SU-DHL-6 (cell line): ENCODE measurements around the gene GNAO1.

Experiments
- H2AFZ ChIP-seq: fragments of 200-600 bp; sonication (generic); 2 replicates; pipeline ENCODE4 v1.6.1; 2014; ENCODE audit warnings: low read depth, mild to moderate bottlenecking, moderate library complexity, mixed read lengths, antibody characterized with exemption, low read length; ENCODE audit not compliant: severe bottlenecking
- H3F3A ChIP-seq: fragments of 200-600 bp; shearing (Covaris generic); 2 replicates; pipeline ENCODE4 v1.6.0; 2016; ENCODE audit warnings: antibody characterized with exemption, mild to moderate bottlenecking; ENCODE audit not compliant: insufficient read depth
- H3K27ac ChIP-seq: fragments of 200-600 bp; sonication (generic); 2 replicates; pipeline ENCODE4 v1.5.1; 2016; ENCODE audit warnings: low read depth, mild to moderate bottlenecking, low read length, moderate library complexity, mixed read lengths
- H3K27me3 ChIP-seq: fragments of 200-600 bp; sonication (generic), shearing (Covaris generic); 2 replicates; pipeline ENCODE4 v1.6.0; 2014; ENCODE audit warnings: mild to moderate bottlenecking, low read length
- H3K36me3 ChIP-seq: fragments of 200-600 bp; sonication (generic); 2 replicates; pipeline ENCODE4 v1.6.1; 2014; ENCODE audit warnings: mild to moderate bottlenecking, low read length, mixed read lengths
- H3K4me2 ChIP-seq: fragments of 300-600, 200-600 bp; shearing (Covaris generic), sonication (generic); 2 replicates; pipeline ENCODE4 v1.6.0; 2014; ENCODE audit warnings: low read length, low read depth, mild to moderate bottlenecking; ENCODE audit not compliant: poor library complexity, severe bottlenecking
- H3K4me3 ChIP-seq: fragments of 200-600 bp; sonication (generic); 2 replicates; pipeline ENCODE4 v1.5.1; 2014; ENCODE audit warnings: antibody characterized with exemption, low read length, mild to moderate bottlenecking, mixed read lengths; ENCODE audit not compliant: insufficient read depth, poor library complexity, severe bottlenecking
- H3K79me2 ChIP-seq: fragments of 200-600 bp; sonication (generic); 2 replicates; pipeline ENCODE4 v1.6.1; 2014; ENCODE audit warnings: mild to moderate bottlenecking, low read length, moderate library complexity; ENCODE audit not compliant: insufficient read depth
- H3K9ac ChIP-seq: fragments of 200-600 bp; sonication (generic); 2 replicates; pipeline ENCODE4 v1.7.0; 2014; ENCODE audit warnings: mild to moderate bottlenecking, low read length
- H3K9me2 ChIP-seq: fragments of 200-600 bp; sonication (generic); replicated peaks from 2 replicates; pipeline ENCODE4 v1.6.1; 2014; ENCODE audit warnings: low read length; ENCODE audit not compliant: insufficient read depth
- H3K9me3 ChIP-seq: fragments of 200-600 bp; sonication (generic); 2 replicates; pipeline ENCODE4 v1.6.1; 2014; ENCODE audit warnings: low read length, mixed read lengths; ENCODE audit not compliant: insufficient read depth
- H4K20me1 ChIP-seq: fragments of 200-600 bp; sonication (generic); 2 replicates; pipeline ENCODE4 v1.6.1; 2014; ENCODE audit warnings: low read depth, mild to moderate bottlenecking, antibody characterized with exemption, low read length, moderate library complexity, mixed read lengths
- EZH2phosphoT487 ChIP-seq: fragments of 200-600 bp; sonication (generic), shearing (Covaris generic); conservative IDR thresholded peaks from 2 replicates; pipeline ENCODE4 v1.6.1; 2018; ENCODE audit warnings: mild to moderate bottlenecking, antibody characterized with exemption, low read length, moderate library complexity, mixed read lengths
- TF ChIP-seq, protein P1 (sequence below): fragments of 200-600 bp; sonication (generic); IDR thresholded peaks from one replicate; pipeline ENCODE4 v1.5.1; 2017; ENCODE audit warnings: antibody characterized with exemption, mild to moderate bottlenecking, low read length, moderate library complexity; ENCODE audit not compliant: insufficient read depth, poor library complexity, severe bottlenecking

Gene GNAO1

DNA sequence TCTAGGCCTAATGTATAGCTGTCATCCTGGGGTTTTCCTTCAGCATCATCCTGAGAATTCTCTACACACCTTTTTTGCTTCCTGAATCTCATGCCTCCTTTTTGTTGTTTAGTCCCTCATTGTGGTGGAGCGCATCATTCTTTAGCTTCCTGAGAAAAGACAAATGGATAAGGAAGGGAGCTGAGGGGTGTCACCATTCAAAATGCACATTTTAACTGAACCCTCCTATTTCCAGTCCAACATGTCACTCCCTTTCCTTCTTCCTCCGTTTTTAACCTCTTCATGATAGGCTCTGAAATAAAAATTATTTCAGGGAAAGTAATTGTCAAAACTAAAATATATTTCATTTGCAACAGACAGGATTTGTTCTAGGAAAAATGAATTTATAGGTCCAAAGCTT, 39.7 kb upstream of the GNAO1 start:
- Histone ChIP-seq H3F3A (no peaks in the 10 kb centered on the region), H3K9ac (no peak overlapping the region), H3K9me3 (no peaks in the 10 kb centered on the region), H3K27ac (no peak overlapping the region), H3K36me3 (no peaks in the 10 kb centered on the region), H3K9me2 (no peaks in the 10 kb centered on the region), H3K4me3 (no peak overlapping the region), H4K20me1 (no peaks in the 10 kb centered on the region), H3K4me2 (no peak overlapping the region), H3K27me3 (no peaks in the 10 kb centered on the region), H2AFZ (no peak overlapping the region), H3K79me2 (no peaks in the 10 kb centered on the region)
- TF ChIP-seq, protein P1, sequence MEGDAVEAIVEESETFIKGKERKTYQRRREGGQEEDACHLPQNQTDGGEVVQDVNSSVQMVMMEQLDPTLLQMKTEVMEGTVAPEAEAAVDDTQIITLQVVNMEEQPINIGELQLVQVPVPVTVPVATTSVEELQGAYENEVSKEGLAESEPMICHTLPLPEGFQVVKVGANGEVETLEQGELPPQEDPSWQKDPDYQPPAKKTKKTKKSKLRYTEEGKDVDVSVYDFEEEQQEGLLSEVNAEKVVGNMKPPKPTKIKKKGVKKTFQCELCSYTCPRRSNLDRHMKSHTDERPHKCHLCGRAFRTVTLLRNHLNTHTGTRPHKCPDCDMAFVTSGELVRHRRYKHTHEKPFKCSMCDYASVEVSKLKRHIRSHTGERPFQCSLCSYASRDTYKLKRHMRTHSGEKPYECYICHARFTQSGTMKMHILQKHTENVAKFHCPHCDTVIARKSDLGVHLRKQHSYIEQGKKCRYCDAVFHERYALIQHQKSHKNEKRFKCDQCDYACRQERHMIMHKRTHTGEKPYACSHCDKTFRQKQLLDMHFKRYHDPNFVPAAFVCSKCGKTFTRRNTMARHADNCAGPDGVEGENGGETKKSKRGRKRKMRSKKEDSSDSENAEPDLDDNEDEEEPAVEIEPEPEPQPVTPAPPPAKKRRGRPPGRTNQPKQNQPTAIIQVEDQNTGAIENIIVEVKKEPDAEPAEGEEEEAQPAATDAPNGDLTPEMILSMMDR, result no peak
- TF ChIP-seq EZH2phosphoT487, result no peak

DNA sequence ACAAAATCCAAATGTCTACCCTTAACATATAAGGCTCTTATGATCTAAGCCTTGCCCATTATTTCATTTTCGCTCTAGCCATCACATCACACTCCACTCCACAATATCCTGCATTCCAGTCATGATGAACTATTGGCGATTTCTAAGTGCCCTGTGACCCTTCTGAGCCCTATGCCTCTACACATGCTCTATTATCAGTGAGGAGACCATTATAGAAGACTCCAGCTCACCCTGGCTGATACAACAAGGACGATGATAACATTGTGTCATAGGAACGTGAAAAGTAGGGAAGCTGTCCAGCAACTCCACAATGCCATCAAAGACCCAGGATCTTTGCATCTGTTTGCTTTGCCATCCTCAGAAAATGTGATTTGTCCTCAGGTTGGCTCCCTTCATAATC, 29.6 kb upstream of the GNAO1 start:
- no peaks in the 10 kb centered on the region for H3K36me3 ChIP-seq
- H3K4me3 ChIP-seq, result no peak overlapping the region
- H3K9me3 ChIP-seq, result no peaks in the 10 kb centered on the region
- no peaks in the 10 kb centered on the region for H3K79me2 ChIP-seq
- H2AFZ ChIP-seq, result no peak overlapping the region
- H3K9me2 ChIP-seq, result no peaks in the 10 kb centered on the region
- no peak overlapping the region for H3K9ac ChIP-seq
- H3K27me3 ChIP-seq, result 0 out of 2 replicates have a peak, but pooled peaks cover 5% of the 10 kb centered on the region
- H3K4me2 ChIP-seq, result no peak overlapping the region
- H3F3A ChIP-seq, result no peaks in the 10 kb centered on the region
- no peaks in the 10 kb centered on the region for H4K20me1 ChIP-seq
- TF ChIP-seq, protein P1, result no peak
- no peak for TF ChIP-seq EZH2phosphoT487
- H3K27ac ChIP-seq, result no peak overlapping the region

DNA sequence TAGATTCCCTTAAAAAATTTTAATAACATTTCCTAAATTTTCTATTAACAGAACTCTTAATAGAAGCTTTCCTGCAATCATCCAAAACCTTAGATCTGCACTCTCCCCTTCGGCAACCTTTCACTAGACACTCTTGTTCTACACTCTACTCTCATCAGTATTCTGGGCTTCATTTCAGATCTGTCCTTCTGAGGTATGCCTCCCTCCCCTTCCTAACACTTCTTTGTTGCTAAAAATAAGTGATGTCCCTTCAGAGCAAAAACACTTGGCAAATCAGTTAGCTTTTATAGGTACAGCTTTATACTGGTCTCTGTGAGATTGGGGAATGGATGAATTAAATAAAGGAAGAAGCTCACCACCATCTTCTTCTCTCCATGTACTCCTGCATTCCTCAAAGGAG, 28.2 kb upstream of the GNAO1 start:
- 0 out of 2 replicates have a peak, but pooled peaks cover 5% of the 10 kb centered on the region for H3K27me3 ChIP-seq
- H3K36me3 ChIP-seq, result no peaks in the 10 kb centered on the region
- H3K9ac ChIP-seq, result no peak overlapping the region
- H3K27ac ChIP-seq, result no peak overlapping the region
- no peaks in the 10 kb centered on the region for H3K9me2 ChIP-seq
- no peaks in the 10 kb centered on the region for H3F3A ChIP-seq
- H3K4me2 ChIP-seq, result no peak overlapping the region
- no peaks in the 10 kb centered on the region for H4K20me1 ChIP-seq
- H3K79me2 ChIP-seq, result no peaks in the 10 kb centered on the region
- no peak for TF ChIP-seq EZH2phosphoT487
- TF ChIP-seq, protein P1, result no peak
- no peak overlapping the region for H2AFZ ChIP-seq
- H3K4me3 ChIP-seq, result no peak overlapping the region
- H3K9me3 ChIP-seq, result no peaks in the 10 kb centered on the region

DNA sequence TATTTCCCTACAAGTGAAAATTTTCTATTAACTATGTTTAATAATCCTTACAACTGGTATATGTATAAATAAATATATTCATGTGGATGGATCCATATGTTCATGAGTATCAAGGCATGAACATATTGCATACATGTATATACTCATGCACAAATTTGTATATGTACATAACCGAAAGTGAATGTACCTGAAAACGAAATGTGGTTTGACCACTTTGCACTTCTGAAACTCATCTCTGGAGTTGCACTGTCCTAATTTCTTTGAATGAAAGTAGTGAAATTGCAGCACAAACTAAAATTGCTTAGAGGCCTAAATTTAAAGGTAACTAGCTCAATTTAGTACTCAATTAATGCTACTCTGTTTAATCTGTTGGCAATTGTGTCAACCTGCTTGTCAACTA, 27.4 kb upstream of the GNAO1 start:
- no peak overlapping the region for H3K9ac ChIP-seq
- no peaks in the 10 kb centered on the region for H4K20me1 ChIP-seq
- no peaks in the 10 kb centered on the region for H3K79me2 ChIP-seq
- no peaks in the 10 kb centered on the region for H3K36me3 ChIP-seq
- H3F3A ChIP-seq, result no peaks in the 10 kb centered on the region
- no peak overlapping the region for H3K27ac ChIP-seq
- no peak overlapping the region for H3K4me3 ChIP-seq
- H3K27me3 ChIP-seq, result 0 out of 2 replicates have a peak, but pooled peaks cover 5% of the 10 kb centered on the region
- no peak overlapping the region for H2AFZ ChIP-seq
- no peak overlapping the region for H3K4me2 ChIP-seq
- H3K9me3 ChIP-seq, result no peaks in the 10 kb centered on the region
- TF ChIP-seq, protein P1, result no peak
- no peak for TF ChIP-seq EZH2phosphoT487
- H3K9me2 ChIP-seq, result no peaks in the 10 kb centered on the region
